ENCODE results near the gene PCDH9. TPM values are rescaled to one million over a fixed set of nuclear protein-coding genes. Genes with fewer than 3 reads are reported as not detected.

PCDH9 gene
- total and polyA plus RNA-seq, 2 of the 13 experiments (the other 11 are each of a cell fraction or from before 2014, with no cell fraction given) = 0.09 TPM; not detected in 1

DNA sequence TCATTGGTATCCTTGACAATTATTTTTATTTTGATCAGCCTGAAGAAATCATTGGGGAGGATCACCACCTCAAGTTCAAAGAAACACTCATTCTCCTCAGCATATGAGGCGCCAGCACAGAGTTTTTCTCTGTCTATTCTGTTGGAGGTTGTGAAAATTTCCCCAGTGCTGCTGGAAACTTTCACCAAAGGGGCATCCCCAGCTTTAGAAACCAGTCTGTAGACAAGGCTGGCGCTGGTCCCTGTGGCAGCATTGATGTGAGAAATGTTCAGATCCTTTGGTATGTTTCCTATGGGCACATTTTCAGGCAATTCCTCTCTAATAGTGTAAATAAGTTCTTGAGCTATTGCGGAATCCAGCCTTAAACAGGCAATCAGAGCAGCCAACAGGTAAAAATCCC is 2.1 kb downstream of the PCDH9 start:
- ChIA-PET POLR2A (no interaction called here), CTCF (ENCODE audit: low intra/inter-chr PET ratio, low total read pairs) (no interaction called here)
- no peaks in the 10 kb centered on the region for H3K79me2 ChIP-seq (ENCODE audit: insufficient read depth, low read length)
- BruUV-seq (replicated peaks) = no TSS peak
- H4K20me1 ChIP-seq (ENCODE audit: insufficient read depth, low read length) = no peaks in the 10 kb centered on the region
- no peak overlapping the region for H3K9ac ChIP-seq (ENCODE audit: insufficient read depth, low read depth, low read length)
- in situ Hi-C loops (cut with HindIII; ENCODE audit: extremely low pct_ligation_motif_present, low pct_unique_long_range_greater_than_20kb) (loop anchor here (25.0 kb wide), 2 partner anchors 1316 to 1591 kb away; no protein-coding TSS in a partner anchor), intact Hi-C loops (cut with micrococcal nuclease; ENCODE audit: unreplicated experiment) (no loop called here)
- H3K4me3 ChIP-seq (replicated peaks in 1 of 3; ENCODE audit: insufficient read depth in 1 of 3, low read depth in 2 of 3, low read length in 3 of 3) = no peak overlapping the region
- peaks cover 1 to 35% of the 10 kb centered on the region in 2 experiments; a peak in 4 of 5 replicates for H3K27me3 ChIP-seq (ENCODE audit: control insufficient read depth in 1 of 2, insufficient read depth in 2 of 2, low read length in 2 of 2)
- H3K4me2 ChIP-seq (ENCODE audit: low read depth, low read length) = no peak overlapping the region
- FAIRE-seq (no peak), DNase-seq (ENCODE audit: low spot score) (no peak), ATAC-seq (no peak)
- H3K27ac ChIP-seq (ENCODE audit: extremely low read length, insufficient read depth, low read length) = no peak overlapping the region
- H3K9me3 ChIP-seq (ENCODE audit: low read length) = no peaks in the 10 kb centered on the region
- H3K4me1 ChIP-seq (ENCODE audit: insufficient read depth, low read length) = peaks cover 16% of the 10 kb centered on the region
- no peaks in the 10 kb centered on the region for H3K36me3 ChIP-seq (replicated peaks in 1 of 2; ENCODE audit: control insufficient read depth in 1 of 2, insufficient read depth in 2 of 2, low read length in 2 of 2)
- H2AFZ ChIP-seq (ENCODE audit: low read length) = no peak overlapping the region
- WGBS (ENCODE audit: low lambda C conversion rate) = 3% methylated on average over 3 of the region's 3 CpGs
- TF ChIP-seq FOXP1 (IDR thresholded peaks at IDR 0.05) (no peak), FOXP1 (CRISPR knock-in tag; IDR thresholded peaks at IDR 0.05) (no peak), SIN3B (IDR thresholded peaks at IDR 0.05; ENCODE audit: low read length) (no peak), GATA4 (IDR thresholded peaks at IDR 0.05; ENCODE audit: borderline replicate concordance, low read depth) (no peak), ZSCAN21 (CRISPR knock-in tag; IDR thresholded peaks at IDR 0.05; ENCODE audit: borderline replicate concordance) (no peak), ZNF543 (CRISPR knock-in tag; IDR thresholded peaks at IDR 0.05) (no peak), LCORL (IDR thresholded peaks at IDR 0.05) (no peak), LCORL (CRISPR knock-in tag; IDR thresholded peaks at IDR 0.05) (no peak), HNF4A (CRISPR knock-in tag; IDR thresholded peaks at IDR 0.05) (no peak)
- TF ChIP-seq, protein P1, sequence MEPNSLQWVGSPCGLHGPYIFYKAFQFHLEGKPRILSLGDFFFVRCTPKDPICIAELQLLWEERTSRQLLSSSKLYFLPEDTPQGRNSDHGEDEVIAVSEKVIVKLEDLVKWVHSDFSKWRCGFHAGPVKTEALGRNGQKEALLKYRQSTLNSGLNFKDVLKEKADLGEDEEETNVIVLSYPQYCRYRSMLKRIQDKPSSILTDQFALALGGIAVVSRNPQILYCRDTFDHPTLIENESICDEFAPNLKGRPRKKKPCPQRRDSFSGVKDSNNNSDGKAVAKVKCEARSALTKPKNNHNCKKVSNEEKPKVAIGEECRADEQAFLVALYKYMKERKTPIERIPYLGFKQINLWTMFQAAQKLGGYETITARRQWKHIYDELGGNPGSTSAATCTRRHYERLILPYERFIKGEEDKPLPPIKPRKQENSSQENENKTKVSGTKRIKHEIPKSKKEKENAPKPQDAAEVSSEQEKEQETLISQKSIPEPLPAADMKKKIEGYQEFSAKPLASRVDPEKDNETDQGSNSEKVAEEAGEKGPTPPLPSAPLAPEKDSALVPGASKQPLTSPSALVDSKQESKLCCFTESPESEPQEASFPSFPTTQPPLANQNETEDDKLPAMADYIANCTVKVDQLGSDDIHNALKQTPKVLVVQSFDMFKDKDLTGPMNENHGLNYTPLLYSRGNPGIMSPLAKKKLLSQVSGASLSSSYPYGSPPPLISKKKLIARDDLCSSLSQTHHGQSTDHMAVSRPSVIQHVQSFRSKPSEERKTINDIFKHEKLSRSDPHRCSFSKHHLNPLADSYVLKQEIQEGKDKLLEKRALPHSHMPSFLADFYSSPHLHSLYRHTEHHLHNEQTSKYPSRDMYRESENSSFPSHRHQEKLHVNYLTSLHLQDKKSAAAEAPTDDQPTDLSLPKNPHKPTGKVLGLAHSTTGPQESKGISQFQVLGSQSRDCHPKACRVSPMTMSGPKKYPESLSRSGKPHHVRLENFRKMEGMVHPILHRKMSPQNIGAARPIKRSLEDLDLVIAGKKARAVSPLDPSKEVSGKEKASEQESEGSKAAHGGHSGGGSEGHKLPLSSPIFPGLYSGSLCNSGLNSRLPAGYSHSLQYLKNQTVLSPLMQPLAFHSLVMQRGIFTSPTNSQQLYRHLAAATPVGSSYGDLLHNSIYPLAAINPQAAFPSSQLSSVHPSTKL (CRISPR knock-in tag; IDR thresholded peaks at IDR 0.05) = no peak
- TF ChIP-seq, protein P2, sequence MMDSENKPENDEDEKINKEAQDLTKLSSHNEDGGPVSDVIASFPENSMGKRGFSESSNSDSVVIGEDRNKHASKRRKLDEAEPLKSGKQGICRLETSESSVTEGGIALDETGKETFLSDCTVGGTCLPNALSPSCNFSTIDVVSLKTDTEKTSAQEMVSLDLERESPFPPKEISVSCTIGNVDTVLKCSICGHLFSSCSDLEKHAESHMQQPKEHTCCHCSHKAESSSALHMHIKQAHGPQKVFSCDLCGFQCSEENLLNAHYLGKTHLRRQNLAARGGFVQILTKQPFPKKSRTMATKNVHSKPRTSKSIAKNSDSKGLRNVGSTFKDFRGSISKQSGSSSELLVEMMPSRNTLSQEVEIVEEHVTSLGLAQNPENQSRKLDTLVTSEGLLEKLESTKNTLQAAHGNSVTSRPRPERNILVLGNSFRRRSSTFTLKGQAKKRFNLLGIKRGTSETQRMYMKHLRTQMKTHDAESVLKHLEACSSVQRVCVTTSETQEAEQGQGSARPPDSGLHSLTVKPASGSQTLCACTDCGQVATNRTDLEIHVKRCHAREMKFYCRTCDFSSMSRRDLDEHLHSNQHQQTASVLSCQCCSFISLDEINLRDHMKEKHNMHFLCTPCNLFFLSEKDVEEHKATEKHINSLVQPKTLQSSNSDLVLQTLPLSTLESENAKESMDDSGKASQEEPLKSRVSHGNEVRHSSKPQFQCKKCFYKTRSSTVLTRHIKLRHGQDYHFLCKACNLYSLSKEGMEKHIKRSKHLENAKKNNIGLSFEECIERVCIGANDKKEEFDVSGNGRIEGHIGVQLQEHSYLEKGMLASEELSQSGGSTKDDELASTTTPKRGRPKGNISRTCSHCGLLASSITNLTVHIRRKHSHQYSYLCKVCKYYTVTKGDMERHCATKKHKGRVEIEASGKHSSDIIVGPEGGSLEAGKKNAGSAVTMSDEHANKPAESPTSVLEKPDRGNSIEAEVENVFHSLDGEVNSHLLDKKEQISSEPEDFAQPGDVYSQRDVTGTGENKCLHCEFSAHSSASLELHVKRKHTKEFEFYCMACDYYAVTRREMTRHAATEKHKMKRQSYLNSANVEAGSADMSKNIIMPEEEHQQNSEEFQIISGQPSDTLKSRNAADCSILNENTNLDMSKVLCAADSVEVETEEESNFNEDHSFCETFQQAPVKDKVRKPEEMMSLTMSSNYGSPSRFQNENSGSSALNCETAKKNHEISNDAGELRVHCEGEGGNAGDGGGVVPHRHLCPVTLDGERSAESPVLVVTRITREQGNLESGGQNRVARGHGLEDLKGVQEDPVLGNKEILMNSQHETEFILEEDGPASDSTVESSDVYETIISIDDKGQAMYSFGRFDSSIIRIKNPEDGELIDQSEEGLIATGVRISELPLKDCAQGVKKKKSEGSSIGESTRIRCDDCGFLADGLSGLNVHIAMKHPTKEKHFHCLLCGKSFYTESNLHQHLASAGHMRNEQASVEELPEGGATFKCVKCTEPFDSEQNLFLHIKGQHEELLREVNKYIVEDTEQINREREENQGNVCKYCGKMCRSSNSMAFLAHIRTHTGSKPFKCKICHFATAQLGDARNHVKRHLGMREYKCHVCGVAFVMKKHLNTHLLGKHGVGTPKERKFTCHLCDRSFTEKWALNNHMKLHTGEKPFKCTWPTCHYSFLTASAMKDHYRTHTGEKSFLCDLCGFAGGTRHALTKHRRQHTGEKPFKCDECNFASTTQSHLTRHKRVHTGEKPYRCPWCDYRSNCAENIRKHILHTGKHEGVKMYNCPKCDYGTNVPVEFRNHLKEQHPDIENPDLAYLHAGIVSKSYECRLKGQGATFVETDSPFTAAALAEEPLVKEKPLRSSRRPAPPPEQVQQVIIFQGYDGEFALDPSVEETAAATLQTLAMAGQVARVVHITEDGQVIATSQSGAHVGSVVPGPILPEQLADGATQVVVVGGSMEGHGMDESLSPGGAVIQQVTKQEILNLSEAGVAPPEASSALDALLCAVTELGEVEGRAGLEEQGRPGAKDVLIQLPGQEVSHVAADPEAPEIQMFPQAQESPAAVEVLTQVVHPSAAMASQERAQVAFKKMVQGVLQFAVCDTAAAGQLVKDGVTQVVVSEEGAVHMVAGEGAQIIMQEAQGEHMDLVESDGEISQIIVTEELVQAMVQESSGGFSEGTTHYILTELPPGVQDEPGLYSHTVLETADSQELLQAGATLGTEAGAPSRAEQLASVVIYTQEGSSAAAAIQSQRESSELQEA (CRISPR knock-in tag; IDR thresholded peaks at IDR 0.05; ENCODE audit: not compliant biosample characterization) = no peak
